Effector CD8-positive, alpha-beta T cell (primary cell): Measurements from ENCODE around the gene SHC4.

ENCODE experiments used
- DNase-seq: peaks from one replicate; lab custom pipeline; 2025; lab: John Stamatoyannopoulos, UW

The SHC4 gene

GRCh38 chr15:48968066-48968465 lies 4.3 kb upstream of the SHC4 start:
- DNase-seq: no peak

DNA sequence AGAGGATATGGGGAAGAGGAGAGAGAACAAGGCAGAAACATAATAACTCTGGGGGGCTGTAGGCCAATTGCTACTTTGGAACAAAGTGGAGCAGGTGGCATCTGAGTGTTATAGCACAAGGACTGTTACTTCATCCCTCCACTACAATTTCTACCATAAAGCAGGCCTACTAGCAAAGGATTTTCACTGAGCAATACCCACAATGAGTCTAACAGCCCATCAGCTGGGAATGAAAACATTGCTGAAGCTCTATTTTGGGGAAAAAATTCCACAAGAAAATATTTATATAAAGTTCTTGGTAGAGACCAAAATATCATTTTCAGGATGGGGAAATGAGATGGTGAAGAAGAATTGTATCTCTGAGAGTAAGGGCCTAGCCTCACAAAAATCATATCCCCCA lies 3.6 kb upstream of the SHC4 start:
- DNase-seq: no peak

DNA sequence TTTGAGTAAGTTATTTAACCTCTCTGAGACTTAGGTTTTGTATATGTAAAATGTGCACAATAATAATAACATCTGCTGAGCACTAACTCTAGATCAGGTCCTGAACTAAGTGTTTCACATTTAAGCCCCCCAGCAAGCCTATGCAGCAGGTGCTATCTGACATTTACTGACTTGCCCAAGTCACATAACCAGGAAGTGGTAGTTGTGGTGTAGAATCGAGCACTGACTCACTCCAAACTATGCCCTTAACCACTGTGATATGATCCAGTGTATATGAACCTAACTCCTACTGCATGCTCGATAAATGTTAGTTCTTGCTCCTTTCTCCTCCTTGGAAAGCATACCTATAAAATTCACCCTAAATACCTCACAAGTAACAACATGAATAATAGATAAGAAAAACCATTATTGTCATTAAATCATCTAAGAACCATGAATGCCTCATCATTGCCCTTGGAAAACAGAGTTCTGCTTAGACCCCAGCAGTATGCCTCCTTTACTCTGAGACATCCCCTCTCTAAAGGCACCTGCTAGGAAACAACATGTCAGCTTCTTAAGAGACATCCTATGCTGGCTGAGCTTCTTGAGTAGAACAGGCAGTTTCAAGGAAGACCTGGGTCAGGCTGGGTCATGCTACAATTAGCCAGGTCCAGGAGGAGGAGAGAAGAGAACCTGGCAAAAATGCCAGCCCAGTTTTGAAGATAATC lies 3.0 kb upstream of the SHC4 start:
- DNase-seq: no peak

GRCh38 chr15:48965972-48966371 lies 2.3 kb upstream of the SHC4 start:
- no peak for DNase-seq

- DNase-seq: no peak
These were observed 1.2 kb upstream of the SHC4 start for GRCh38 chr15:48964898-48965297.

DNA sequence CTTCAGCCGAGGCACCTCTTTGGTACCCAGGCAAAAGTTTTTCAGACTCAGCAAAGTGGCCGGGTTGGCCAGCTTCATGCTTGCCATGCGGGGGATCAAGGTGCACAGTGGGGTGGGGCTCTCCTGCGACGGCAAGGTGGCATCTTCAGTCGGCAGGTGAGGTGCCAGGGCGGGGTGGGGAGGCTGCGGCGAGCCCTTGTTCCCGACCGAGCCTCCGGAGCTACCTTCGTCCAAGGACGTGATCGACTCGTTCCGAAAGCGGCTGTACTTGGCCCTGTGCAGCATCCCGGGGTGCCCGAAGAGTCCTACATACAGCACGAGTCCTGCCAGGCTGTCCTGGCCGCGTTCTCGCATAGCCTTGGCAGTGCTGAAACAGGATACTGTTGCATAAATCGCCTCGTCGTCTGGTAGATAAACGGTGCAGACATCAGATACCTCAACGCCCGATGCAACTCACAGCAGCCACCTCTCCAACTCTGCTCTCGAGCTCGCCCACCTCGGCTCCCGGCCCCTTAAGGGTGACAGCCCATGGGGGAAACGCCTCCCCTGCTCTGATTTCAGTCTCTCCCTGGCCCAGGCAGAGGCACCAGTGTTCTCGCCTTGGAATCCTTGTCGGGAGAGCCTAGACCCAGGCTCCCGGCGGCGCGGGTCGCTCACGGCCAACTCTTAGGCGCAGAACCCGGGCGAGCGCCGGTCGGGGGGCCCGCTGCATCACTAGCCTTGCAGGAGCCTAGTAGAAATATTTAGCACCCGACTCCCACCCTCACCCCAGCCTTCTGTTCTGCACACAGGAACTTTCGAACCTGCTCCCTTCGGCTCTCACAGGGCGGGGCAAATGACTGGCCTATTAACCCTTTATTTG lies 826 bp downstream of the SHC4 start:
- DNase-seq: no peak

GRCh38 chr15:48955967-48956366 lies 7.8 kb downstream of the SHC4 start:
- DNase-seq: no peak

DNA sequence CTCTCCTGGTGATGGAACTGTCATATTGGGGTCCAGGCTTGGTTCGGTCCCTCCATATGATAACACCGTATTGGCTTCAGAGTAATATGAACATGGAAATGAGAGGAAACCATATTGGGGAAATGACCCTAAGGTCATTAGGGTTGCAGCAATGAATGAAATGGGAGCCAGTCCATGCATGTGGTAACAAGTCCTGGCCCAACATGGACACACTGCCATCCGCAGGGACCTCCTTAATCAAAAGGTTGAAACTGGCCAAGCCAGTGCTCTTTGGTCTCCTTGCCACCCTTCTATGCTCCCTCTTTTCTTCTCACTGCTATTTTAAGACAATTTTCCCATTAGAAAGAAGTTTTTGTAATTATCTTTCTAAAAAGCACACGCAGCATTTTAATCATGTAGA lies 8.3 kb downstream of the SHC4 start:
- DNase-seq: no peak

DNA sequence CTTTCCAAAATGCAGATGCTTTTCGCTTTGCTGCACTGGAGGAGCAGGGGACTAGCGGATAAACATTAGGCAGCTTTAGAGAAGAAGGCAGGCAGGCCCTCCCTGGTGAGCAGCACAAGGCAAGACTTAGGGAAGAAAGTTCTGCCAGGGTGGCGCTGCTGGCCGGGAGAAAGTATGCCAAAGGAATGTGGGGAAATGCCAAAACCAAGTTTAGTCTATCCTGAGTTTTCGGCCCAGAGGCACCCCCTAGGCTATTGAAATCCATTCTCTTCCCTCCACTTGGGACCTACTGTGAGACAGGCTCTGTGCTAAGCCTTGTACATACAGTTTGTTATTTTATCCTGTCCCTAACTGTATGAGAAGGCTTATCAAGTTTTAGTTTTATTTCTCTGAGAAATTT lies 9.2 kb downstream of the SHC4 start:
- DNase-seq: no peak

- DNase-seq: no peak
These were observed 16.9 kb downstream of the SHC4 start for GRCh38 chr15:48946840-48947187.

DNA sequence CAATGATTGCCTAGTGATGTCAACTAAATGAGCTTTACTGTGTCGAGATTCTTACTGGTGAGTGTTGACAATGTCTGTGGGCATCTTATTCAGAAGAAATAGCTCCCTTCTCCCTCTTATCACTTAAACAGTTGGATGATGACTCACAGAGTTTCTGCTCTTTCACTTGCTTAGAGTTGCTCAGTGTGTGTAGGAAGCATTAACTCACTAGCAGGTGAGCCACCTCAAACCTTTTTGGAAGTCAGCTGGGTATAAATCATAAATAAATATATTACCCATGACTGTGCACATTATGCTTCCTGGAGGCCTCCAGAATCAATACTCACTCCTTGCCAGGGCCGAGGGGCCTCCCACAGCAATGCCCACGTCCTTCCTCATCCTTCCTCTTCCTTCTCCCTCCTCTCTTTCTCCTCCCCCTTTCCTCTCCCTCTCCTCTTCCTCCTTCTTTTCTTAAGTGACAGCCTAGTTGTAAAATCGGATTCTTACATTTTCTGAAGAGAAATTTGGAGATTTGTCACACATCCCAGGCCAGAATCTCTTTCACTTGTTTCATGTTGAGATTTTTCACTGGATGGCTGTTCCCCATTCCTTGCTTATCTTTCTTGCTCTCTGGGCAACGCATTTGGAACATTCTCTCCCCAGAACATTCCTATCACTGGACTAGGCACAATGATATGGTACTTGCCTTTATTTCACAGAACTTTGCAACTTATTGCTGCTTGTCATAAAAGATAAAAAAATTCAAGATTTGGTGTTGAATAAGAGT lies 17.5 kb downstream of the SHC4 start:
- DNase-seq: no peak

GRCh38 chr15:48945386-48945785 lies 18.3 kb downstream of the SHC4 start:
- DNase-seq: no peak

GRCh38 chr15:48941904-48942303 lies 21.8 kb downstream of the SHC4 start:
- no peak for DNase-seq

GRCh38 chr15:48940508-48940907 lies 23.2 kb downstream of the SHC4 start:
- DNase-seq: no peak

GRCh38 chr15:48939648-48940047 lies 24.1 kb downstream of the SHC4 start:
- no peak for DNase-seq

- DNase-seq: no peak
These were observed 25.8 kb downstream of the SHC4 start for GRCh38 chr15:48937886-48938285.

DNA sequence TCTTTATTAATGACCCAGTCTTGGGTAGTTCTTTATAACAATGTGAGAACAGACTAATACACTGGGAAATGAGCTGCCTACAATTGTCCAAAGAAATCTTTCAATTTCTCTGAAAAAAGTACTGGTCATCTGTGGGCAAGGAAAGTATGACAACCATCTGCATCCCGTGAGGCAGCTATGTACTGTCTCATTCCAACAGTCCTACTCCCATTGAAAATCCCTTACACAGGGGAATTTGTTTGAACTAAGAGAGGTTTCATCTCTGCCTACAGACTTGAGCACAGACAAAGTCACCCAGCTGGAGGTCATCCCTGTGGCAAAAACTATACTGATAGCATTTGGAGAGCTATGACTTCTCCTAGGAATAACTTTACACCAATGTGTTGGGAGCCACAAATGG lies 27.1 kb downstream of the SHC4 start:
- DNase-seq: no peak

- no peak for DNase-seq
These were observed 28.5 kb downstream of the SHC4 start for GRCh38 chr15:48935236-48935635.

GRCh38 chr15:48930735-48931134 lies 33.0 kb downstream of the SHC4 start:
- DNase-seq: no peak

GRCh38 chr15:48929661-48930060 lies 34.1 kb downstream of the SHC4 start:
- DNase-seq: no peak

DNA sequence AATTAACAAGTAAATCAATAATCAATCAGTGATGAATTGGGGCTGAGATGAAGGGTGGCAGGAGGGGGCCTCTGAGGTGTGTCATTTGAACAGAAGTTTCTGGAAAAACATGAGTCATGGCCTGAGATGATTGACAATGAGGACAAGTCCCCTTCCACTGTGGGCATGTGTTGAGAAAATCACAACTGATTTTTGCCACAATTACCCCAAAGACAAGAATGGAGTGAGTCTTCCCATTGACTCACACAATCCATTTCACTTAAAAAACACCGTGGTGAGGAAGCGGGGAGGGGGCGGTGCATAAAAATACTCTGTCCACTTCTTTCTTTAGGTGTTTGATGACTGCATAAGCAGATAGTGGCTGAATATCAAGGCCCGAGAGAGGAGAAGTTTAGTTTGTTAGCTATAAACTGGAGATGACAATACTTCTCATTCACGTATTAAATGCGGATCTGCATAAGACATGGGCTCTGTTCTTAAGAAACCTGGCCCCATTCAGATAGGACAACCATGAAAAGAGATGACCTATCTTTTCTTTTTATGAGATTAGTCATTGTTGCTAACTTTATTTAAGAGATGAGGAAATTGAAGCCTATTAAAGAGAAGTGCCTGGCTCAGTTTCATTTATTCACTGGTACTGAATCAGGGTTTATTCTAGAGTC lies 34.7 kb downstream of the SHC4 start:
- DNase-seq: no peak

- DNase-seq: no peak
These were observed 38.0 kb downstream of the SHC4 start for GRCh38 chr15:48925714-48926223.
